Subcutaneous abdominal adipose tissue (tissue), 5 donors: ENCODE measurements around the gene OR6C68.
"Not testable (repeated sequence)": the region's sequence is repeated elsewhere in the genome, so short reads cannot be mapped to it uniquely, and the experiment has no call there.

Experiments
- H3K27ac ChIP-seq: one replicate; pipeline ENCODE4 v1.7.0; 2013; ENCODE audit warnings: low read depth, mild to moderate bottlenecking, inconsistent platforms, low read length, moderate library complexity
- H3K27me3 ChIP-seq, 5 donors: one replicate each; pipeline ENCODE4 v1.7.0; 2013; ENCODE audit warnings: low read length in 5 of 5, inconsistent platforms in 1 of 5; ENCODE audit not compliant: control insufficient read depth in 5 of 5, insufficient read depth in 4 of 5
- H3K36me3 ChIP-seq, 5 donors: one replicate each; pipeline ENCODE4 v1.7.0; 2013; ENCODE audit warnings: low read length in 5 of 5; ENCODE audit not compliant: control insufficient read depth in 5 of 5, insufficient read depth in 5 of 5
- H3K4me1 ChIP-seq, 5 donors: one replicate each; pipeline ENCODE4 v1.7.0; 2013; ENCODE audit warnings: low read length in 5 of 5, mild to moderate bottlenecking in 3 of 5, moderate library complexity in 1 of 5; ENCODE audit not compliant: control insufficient read depth in 5 of 5, insufficient read depth in 5 of 5
- H3K4me3 ChIP-seq, 5 donors: one replicate each; pipeline ENCODE4 v1.7.0; 2013; ENCODE audit warnings: low read length in 5 of 5, low read depth in 1 of 5
- H3K9ac ChIP-seq, 5 donors: one replicate each; pipeline ENCODE4 v1.7.0; 2013; ENCODE audit warnings: low read length in 5 of 5, mild to moderate bottlenecking in 4 of 5, moderate library complexity in 3 of 5
- H3K9me3 ChIP-seq, 5 donors: one replicate each; pipeline ENCODE4 v1.7.0; 2013; ENCODE audit warnings: low read length in 5 of 5; ENCODE audit not compliant: control insufficient read depth in 5 of 5
- donor health status: healthy.
- donor health status: healthy.
- donor health status: healthy.
- donor health status: healthy.
- donor health status: healthy.

OR6C68 gene

DNA sequence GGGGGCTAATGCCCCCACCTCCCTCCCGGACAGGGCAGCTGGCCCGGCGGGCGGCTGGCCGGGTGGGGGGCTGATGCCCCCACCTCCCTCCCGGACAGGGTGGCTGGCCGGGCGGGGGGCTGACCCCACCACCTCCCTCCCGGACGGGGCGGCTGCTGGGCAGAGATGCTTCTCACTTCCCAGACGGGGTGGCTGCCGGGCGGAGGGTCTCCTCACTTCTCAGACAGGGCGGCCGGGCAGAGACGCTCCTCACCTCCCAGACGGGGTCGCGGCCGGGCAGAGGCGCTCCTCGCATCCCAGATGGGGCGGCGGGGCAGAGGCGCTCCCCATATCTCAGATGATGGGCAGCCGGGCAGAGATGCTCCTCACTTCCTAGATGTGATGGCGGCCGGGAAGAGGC is 13.0 kb upstream of the OR6C68 start:
- not testable (repeated sequence) for H3K9ac ChIP-seq, H3K4me1 ChIP-seq, H3K27ac ChIP-seq, H3K9me3 ChIP-seq, H3K36me3 ChIP-seq, H3K27me3 ChIP-seq, H3K4me3 ChIP-seq

DNA sequence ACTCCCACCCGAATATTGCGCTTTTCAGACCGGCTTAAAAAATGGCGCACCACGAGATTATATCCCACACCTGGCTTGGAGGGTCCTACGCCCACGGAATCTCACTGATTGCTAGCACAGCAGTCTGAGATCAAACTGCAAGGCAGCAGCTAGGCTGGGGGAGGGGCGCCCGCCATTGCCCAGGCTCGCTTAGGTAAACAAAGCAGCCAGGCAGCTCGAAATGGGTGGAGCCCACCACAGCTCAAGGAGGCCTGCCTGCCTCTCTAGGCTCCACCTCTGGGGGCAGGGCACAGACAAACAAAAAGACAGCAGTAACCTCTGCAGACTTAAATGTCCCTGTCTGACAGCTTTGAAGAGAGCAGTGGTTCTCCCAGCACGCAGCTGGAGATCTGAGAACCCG is 7.9 kb upstream of the OR6C68 start:
- not testable (repeated sequence) for H3K27me3 ChIP-seq, H3K36me3 ChIP-seq, H3K27ac ChIP-seq, H3K9me3 ChIP-seq, H3K9ac ChIP-seq, H3K4me1 ChIP-seq, H3K4me3 ChIP-seq

DNA sequence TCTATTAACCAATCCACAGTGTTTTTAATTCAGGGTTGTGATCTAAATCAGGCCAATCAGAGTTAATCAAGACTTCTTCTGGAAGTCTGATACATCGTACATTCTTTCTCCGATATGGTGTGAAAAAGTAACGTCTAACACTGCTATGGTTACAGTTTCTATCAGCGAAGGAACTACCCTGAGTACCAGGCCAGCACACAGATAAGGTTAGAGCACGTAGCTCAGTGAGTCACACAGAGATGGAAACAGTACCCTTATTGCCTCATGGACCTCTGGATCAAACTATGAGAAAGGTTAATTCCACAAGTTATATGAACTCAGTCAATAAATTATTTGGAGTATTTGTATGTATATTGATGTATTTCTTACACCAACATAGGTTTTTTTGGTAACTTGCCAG is 3.3 kb downstream of the OR6C68 start:
- H3K4me3 ChIP-seq = no peak overlapping the region
- H3K9ac ChIP-seq = no peak overlapping the region
- no peaks in the 10 kb centered on the region for H3K4me1 ChIP-seq
- no peaks in the 10 kb centered on the region for H3K27me3 ChIP-seq
- H3K36me3 ChIP-seq = no peaks in the 10 kb centered on the region
- no peaks in the 10 kb centered on the region for H3K9me3 ChIP-seq
- H3K27ac ChIP-seq = no peak overlapping the region

DNA sequence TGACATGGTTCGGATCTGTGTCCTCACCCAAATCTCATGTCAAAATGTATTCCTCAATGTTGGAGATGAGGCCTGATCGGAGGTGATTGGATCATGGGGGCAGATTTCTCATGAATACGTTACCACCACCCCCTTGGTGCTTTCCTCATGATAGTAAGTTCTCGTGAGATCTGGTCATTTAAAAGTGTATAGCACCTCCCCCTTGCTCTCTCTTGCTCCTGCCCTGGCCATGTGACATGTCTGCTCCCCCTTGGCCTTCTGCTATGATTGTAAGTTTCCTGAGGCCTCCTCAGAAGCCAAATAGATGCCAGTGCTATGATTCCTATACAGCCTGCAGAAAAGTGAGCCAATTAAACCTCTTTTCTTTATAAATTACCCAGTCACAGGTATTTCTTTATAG is 7.1 kb downstream of the OR6C68 start:
- no peak overlapping the region for H3K27ac ChIP-seq
- H3K9me3 ChIP-seq = no peaks in the 10 kb centered on the region
- no peaks in the 10 kb centered on the region for H3K36me3 ChIP-seq
- no peaks in the 10 kb centered on the region for H3K27me3 ChIP-seq
- H3K4me1 ChIP-seq = no peaks in the 10 kb centered on the region
- H3K9ac ChIP-seq = no peak overlapping the region
- H3K4me3 ChIP-seq = no peak overlapping the region

DNA sequence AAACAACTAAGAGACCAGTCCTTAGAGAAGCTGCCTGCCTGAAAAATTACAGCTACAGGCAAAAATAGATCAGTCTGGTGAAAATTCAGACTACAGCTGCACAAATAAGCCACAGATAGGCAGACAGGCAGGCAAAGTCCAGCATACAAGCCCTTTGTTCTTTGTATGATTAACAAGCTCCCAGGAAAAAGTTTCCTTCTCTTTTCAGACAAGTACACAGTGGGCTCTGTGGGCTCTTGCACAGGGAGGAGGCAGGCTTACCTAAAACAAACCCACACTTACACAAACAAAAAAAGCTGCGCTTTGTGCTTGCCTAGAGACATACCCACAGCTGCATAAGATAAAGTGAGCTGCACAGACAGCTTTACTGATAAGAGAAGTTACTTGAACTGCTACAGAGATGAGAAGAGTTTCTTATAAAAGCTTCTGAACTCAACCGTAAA is 7.7 kb downstream of the OR6C68 start:
- Histone ChIP-seq H3K4me3 (no peak overlapping the region), H3K9me3 (no peaks in the 10 kb centered on the region), H3K27me3 (no peaks in the 10 kb centered on the region), H3K4me1 (no peaks in the 10 kb centered on the region), H3K36me3 (no peaks in the 10 kb centered on the region), H3K9ac (no peak overlapping the region), H3K27ac (no peak overlapping the region)

DNA sequence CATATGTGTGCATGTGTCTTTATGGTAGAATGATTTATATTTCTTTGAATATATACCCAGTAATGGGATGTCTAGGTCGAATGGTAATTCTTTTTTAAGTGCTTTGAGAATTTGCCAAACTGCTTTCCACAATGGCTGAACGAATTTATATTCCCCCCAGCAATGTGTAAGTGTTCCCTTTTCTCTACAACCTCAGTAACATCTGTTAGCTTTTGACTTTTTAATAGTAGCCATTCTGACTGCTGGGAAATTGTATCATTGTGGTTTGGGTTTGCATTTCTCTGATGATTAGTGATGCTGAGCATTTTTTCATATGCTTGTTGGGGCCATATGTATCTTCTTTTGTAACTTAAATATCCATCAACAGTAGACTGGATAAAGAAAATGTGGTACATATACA is 9.4 kb downstream of the OR6C68 start:
- H3K4me1 ChIP-seq = no peaks in the 10 kb centered on the region
- H3K27ac ChIP-seq = no peak overlapping the region
- H3K9ac ChIP-seq = no peak overlapping the region
- no peaks in the 10 kb centered on the region for H3K9me3 ChIP-seq
- no peaks in the 10 kb centered on the region for H3K36me3 ChIP-seq
- H3K4me3 ChIP-seq = no peak overlapping the region
- no peaks in the 10 kb centered on the region for H3K27me3 ChIP-seq

DNA sequence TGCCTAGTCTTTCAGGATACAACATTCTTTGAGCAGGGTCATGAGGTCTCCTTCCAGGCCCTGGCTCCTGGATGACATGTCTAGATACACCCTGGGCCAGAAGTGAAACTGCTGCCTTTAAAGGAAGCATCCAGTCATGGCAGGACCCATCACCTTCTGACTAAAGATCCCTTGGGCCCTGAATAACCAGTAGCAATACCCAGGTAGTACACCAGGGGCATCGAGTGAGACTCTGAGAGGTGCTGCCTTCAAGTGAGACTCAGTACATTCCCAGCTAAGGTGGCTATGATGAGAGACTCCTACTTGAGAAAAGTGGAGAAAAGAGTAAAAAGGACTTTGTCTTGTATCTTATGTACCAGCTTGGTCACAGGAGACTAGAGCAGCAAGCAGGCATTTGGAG is 23.5 kb downstream of the OR6C68 start:
- peaks cover 0 to 7% (median 0%) of the 10 kb centered on the region in 5 donors for H3K9me3 ChIP-seq
- H3K4me3 ChIP-seq = no peak overlapping the region

DNA sequence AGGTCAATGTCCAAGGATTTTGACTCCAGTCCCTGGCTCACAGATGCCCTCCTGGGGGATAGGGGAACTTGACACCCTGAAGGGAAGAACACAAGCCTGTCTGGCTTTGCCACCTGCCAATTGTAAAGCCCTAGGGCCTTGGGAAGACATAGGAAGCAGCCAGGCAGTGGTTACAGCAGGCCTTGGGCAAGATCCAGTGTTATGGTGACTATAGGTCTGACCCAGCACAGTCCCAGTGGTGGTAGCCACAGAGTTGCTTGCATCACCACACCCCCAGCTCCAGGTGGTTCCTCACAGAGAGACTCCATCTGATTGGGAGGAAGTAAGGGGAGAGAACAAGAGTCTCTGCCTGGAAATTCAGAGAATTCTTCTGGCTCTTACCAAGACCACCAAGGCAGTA is 24.2 kb downstream of the OR6C68 start:
- H3K36me3 ChIP-seq = no peaks in the 10 kb centered on the region
- peaks cover 0 to 7% (median 0%) of the 10 kb centered on the region in 5 donors for H3K9me3 ChIP-seq
- no peak overlapping the region for H3K27ac ChIP-seq
- no peaks in the 10 kb centered on the region for H3K4me1 ChIP-seq
- H3K9ac ChIP-seq = no peak overlapping the region
- H3K27me3 ChIP-seq = no peaks in the 10 kb centered on the region
- H3K4me3 ChIP-seq = no peak overlapping the region

More for the DNA sequence above, 23.5 kb downstream of the OR6C68 start:
- Histone ChIP-seq H3K27me3 (no peaks in the 10 kb centered on the region), H3K4me1 (no peaks in the 10 kb centered on the region), H3K9ac (no peak overlapping the region), H3K36me3 (no peaks in the 10 kb centered on the region), H3K27ac (no peak overlapping the region)
